Esophagus muscularis mucosa (tissue), 4 donors: ENCODE results near the gene MCUB. TPM values are rescaled to one million over a fixed set of nuclear protein-coding genes. Genes with fewer than 3 reads are reported as not detected.
A peak's percentile ranks its signal among the peaks of the same experiment; 100 is the strongest.
"Not testable (repeated sequence)": the region's sequence is repeated elsewhere in the genome, so short reads cannot be mapped to it uniquely, and the experiment has no call there.

ENCODE experiments used
- DNase-seq: peaks from one replicate; pipeline ENCODE4 v3.0.0-alpha.2; 2017; ENCODE audit errors: extremely low spot score
- H3K27ac ChIP-seq, 4 donors: fragments of 200-600 bp; sonication (generic); replicated peaks in 1 of 4; 1 replicate in 3 of 4; 2 replicates in 1 of 4; pipeline ENCODE4 v1.5.1; 2016 to 2019; ENCODE audit warnings: mild to moderate bottlenecking in 1 of 4
- H3K27me3 ChIP-seq, 4 donors: fragments of 200-600 bp; sonication (generic); one replicate each; pipeline versions ENCODE4 v1.5.1 to v1.6.0; 2016 to 2019
- H3K36me3 ChIP-seq, 4 donors: fragments of 200-600 bp; sonication (generic); one replicate each; pipeline ENCODE4 v1.5.1; 2016 to 2019
- H3K4me1 ChIP-seq, 4 donors: fragments of 200-600 bp; sonication (generic); one replicate each; pipeline ENCODE4 v1.5.1; 2016 to 2019
- H3K4me3 ChIP-seq, 4 donors: fragments of 200-600 bp; sonication (generic); 1 replicate in 2 of 4; 2 replicates in 2 of 4; pipeline ENCODE4 v1.5.1; 2016 to 2019; ENCODE audit warnings: mild to moderate bottlenecking in 4 of 4, moderate library complexity in 1 of 4
- H3K9me3 ChIP-seq, 4 donors: fragments of 200-600 bp; sonication (generic); 1 replicate in 3 of 4; 2 replicates in 1 of 4; pipeline ENCODE4 v1.5.1; 2016 to 2019
- EP300 ChIP-seq: sonication (generic); formaldehyde crosslinking; IDR thresholded peaks from one replicate; pipeline ENCODE4 v1.6.1; 2017; ENCODE audit warnings: antibody characterized with exemption
- POLR2A ChIP-seq: fragments of 450-650 bp; IDR thresholded peaks from one replicate; pipeline ENCODE4 v1.6.1; 2017; ENCODE audit warnings: antibody characterized with exemption, moderate library complexity, mild to moderate bottlenecking, low read depth
- POLR2AphosphoS5 ChIP-seq, 2 donors: sonication (generic); formaldehyde crosslinking; IDR thresholded peaks; one replicate each; pipeline ENCODE4 v1.6.1; 2017; ENCODE audit warnings: antibody characterized with exemption in 2 of 2
- WGBS: methylation state at CpG from one replicate; pipeline ENCODE4 v1.1.5; 2018; 5-methylcytosine and 5-hydroxymethylcytosine counted together
- intact Hi-C: fragments of 100-400 bp; cut with DNase I; formaldehyde crosslinking; loops from one replicate; pipeline ENCODE4 v1.15.1; 2023
- total RNA-seq, 4 donors: library from RNA; depleted of rRNA; stranded (reverse); fragments of >200 nt; gene quantifications; one replicate each; pipeline versions ENCODE4 v1.1.0 to v1.2.1, GENCODE V29; 2016
- TF ChIP-seq, protein P1 (sequence below), 3 experiments: fragments of 200-600 bp in 2 of 3; fragments of 450-650 bp in 1 of 3; sonication (generic) in 2 of 3; IDR thresholded peaks; one replicate each; pipeline ENCODE4 v1.5.1; 2017 to 2019; ENCODE audit warnings: antibody characterized with exemption in 3 of 3, mild to moderate bottlenecking in 2 of 3, moderate library complexity in 1 of 3

The MCUB gene
- total RNA-seq, 4 donors from 2014 or later = 7.9 to 25.6 (median 15.1) TPM

DNA sequence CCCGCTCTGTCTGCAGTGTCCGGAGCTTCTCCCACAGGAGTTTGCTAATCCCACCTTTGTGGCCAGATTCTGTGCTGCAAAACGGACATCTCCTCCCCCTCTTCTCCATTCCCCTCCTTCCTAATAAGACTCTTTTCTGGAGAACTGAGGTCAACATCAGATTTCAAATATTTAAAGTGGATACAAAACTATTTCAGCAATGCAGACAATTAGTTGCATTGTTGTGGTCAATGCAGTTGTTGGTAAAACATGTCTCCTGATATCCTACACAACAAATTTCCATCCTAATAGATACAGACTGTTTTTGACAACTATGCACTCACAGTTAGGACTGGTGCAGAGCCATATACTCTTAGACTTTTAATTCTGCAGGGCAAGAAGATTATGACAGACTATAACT is 5.1 kb upstream of the MCUB start:
- Histone ChIP-seq H3K27me3 (no peaks in the 10 kb centered on the region), H3K27ac (no peak overlapping the region), H3K4me3 (no peak overlapping the region), H3K4me1 (peaks cover 0 to 11% (median 7%) of the 10 kb centered on the region in 4 donors), H3K9me3 (no peaks in the 10 kb centered on the region), H3K36me3 (peaks cover 0 to 5% (median 0%) of the 10 kb centered on the region in 4 donors)
- TF ChIP-seq EP300 (no peak), POLR2A (no peak), POLR2AphosphoS5 (IDR thresholded peaks at IDR 0.05) (no peak)
- TF ChIP-seq, protein P1, sequence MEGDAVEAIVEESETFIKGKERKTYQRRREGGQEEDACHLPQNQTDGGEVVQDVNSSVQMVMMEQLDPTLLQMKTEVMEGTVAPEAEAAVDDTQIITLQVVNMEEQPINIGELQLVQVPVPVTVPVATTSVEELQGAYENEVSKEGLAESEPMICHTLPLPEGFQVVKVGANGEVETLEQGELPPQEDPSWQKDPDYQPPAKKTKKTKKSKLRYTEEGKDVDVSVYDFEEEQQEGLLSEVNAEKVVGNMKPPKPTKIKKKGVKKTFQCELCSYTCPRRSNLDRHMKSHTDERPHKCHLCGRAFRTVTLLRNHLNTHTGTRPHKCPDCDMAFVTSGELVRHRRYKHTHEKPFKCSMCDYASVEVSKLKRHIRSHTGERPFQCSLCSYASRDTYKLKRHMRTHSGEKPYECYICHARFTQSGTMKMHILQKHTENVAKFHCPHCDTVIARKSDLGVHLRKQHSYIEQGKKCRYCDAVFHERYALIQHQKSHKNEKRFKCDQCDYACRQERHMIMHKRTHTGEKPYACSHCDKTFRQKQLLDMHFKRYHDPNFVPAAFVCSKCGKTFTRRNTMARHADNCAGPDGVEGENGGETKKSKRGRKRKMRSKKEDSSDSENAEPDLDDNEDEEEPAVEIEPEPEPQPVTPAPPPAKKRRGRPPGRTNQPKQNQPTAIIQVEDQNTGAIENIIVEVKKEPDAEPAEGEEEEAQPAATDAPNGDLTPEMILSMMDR (IDR thresholded peaks at IDR 0.05) = no peak
- no peak for DNase-seq
- WGBS = 97% methylated on average over 3 of the region's 3 CpGs
- intact Hi-C loops = no loop called here

DNA sequence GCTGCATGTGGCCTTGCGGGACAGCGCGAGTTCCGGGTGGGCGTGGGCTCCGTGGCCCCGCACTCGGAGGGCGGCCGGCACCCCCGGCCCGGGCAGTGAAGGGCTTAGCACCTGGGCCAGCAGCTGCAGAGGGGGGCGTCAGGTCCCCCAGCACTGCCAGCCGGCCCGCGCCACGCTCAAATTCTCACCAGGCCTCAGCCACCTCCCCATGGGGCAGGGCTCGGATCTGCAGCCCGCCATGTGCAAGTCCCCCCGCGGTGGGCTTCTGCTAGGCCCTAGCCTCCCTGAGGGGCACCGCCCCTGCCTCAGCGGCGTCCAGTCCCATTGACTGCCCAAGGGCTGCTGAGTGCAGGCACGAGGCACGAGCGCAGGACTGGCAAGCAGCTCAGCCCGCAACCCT is 2.6 kb upstream of the MCUB start:
- Histone ChIP-seq H3K4me3 (no peak overlapping the region), H3K9me3 (no peaks in the 10 kb centered on the region), H3K27ac (no peak overlapping the region), H3K27me3 (no peaks in the 10 kb centered on the region), H3K4me1 (peaks cover 5 to 31% (median 18%) of the 10 kb centered on the region in 4 donors), H3K36me3 (peaks cover 0 to 3% (median 0%) of the 10 kb centered on the region in 4 donors)
- intact Hi-C loops = no loop called here
- TF ChIP-seq, protein P1 (IDR thresholded peaks at IDR 0.05) = no peak
- TF ChIP-seq POLR2AphosphoS5 (IDR thresholded peaks at IDR 0.05) (no peak), EP300 (no peak), POLR2A (no peak)
- DNase-seq = no peak
- 100% methylated on average over 9 of the region's 28 CpGs for WGBS

DNA sequence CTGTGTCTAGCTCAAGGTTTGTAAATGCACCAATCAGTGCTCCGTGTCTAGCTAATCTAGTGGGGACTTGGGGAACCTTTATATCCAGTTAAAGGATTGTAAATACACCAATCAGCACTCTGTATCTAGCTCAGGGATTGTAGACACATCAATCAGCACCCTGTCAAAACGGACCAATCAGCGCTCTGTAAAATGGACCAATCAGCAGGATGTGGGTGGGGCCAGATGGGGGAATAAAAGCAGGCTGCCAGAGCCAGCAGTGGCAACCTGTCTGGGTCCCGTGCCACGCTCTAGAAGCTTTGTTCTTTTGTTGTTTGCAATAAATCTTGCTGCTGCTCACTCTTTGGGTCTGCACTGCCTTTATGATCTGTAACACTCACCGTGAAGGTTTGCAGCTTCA is 2.0 kb upstream of the MCUB start:
- H3K4me3 ChIP-seq, DNase-seq, H3K9me3 ChIP-seq, H3K27me3 ChIP-seq, H3K27ac ChIP-seq, H3K36me3 ChIP-seq, intact Hi-C loops: not testable (repeated sequence)
- peaks cover 5 to 31% (median 18%) of the 10 kb centered on the region in 4 donors for H3K4me1 ChIP-seq
- 97% methylated on average over 6 of the region's 6 CpGs for WGBS

DNA sequence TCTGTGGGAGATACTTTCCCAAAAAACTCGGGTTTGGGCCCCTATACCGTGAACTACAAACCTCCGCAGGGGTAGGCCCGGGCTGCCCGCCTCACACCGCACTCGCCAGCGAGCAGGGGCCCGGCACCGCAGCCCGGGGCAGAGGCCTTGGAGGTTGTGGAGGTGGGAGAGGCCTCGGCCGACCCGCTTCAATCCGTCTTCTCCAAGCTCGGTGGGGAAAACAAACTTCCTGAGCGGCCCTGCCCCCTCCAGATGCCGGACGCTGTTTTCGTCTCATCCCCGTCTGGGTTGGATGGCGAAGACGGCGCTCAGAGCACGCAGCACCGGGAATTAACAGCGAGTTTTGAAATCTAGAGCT is 442 bp upstream of the MCUB start:
- DNase-seq = no peak

GRCh38 chr4:109560687-109561461 is 828 bp downstream of the MCUB start:
- Histone ChIP-seq H3K4me3 (peak overlapping the region; percentile 63 to 86 (median 69)), H3K9me3 (no peaks in the 10 kb centered on the region), H3K4me1 (peaks cover 5 to 31% (median 18%) of the 10 kb centered on the region in 4 donors), H3K36me3 (no peaks in the 10 kb centered on the region), H3K27ac (peak overlapping the region; percentile 81 to 86 (median 84)), H3K27me3 (no peaks in the 10 kb centered on the region)
- WGBS = under 1% methylated on average over 28 of the region's 29 CpGs
- TF ChIP-seq POLR2AphosphoS5 (IDR thresholded peaks at IDR 0.05) (peak; percentile 19 to 55), EP300 (no peak)
- DNase-seq = no peak
- intact Hi-C loops = loop anchor here (5.0 kb wide), 1 partner anchor 129 kb away; the partner anchor contains the start of gene SEC24B

More for the DNA sequence above, 442 bp upstream of the MCUB start:
- Histone ChIP-seq H3K4me1 (peaks cover 5 to 31% (median 18%) of the 10 kb centered on the region in 4 donors), H3K4me3 (peak overlapping the region; percentile 63 to 86 (median 69)), H3K9me3 (no peaks in the 10 kb centered on the region), H3K36me3 (no peaks in the 10 kb centered on the region), H3K27me3 (no peaks in the 10 kb centered on the region), H3K27ac (peak overlapping the region; percentile 81 to 86 (median 84))
- TF ChIP-seq POLR2A = no peak
- TF ChIP-seq POLR2AphosphoS5 (IDR thresholded peaks at IDR 0.05) = no peak
- TF ChIP-seq, protein P1 (IDR thresholded peaks at IDR 0.05) = no peak
- no peak for TF ChIP-seq EP300
- intact Hi-C loops = no loop called here
- 17% methylated on average over 7 of the region's 27 CpGs for whole genome bisulfite sequencing
